Stimulated activated CD8-positive, alpha-beta memory T cell treated with anti-CD3 and anti-CD28 coated beads, Interleukin-12 subunit alpha, Interleukin-12 subunit beta, amount 100 ng/mL, for 4 hours (primary cell): ENCODE results near the gene CIROP.

Experiments
- DNase-seq: peaks from one replicate; pipeline ENCODE4 v3.0.0-alpha.2; 2020; ENCODE audit warnings: low read depth

CIROP gene, protein sequence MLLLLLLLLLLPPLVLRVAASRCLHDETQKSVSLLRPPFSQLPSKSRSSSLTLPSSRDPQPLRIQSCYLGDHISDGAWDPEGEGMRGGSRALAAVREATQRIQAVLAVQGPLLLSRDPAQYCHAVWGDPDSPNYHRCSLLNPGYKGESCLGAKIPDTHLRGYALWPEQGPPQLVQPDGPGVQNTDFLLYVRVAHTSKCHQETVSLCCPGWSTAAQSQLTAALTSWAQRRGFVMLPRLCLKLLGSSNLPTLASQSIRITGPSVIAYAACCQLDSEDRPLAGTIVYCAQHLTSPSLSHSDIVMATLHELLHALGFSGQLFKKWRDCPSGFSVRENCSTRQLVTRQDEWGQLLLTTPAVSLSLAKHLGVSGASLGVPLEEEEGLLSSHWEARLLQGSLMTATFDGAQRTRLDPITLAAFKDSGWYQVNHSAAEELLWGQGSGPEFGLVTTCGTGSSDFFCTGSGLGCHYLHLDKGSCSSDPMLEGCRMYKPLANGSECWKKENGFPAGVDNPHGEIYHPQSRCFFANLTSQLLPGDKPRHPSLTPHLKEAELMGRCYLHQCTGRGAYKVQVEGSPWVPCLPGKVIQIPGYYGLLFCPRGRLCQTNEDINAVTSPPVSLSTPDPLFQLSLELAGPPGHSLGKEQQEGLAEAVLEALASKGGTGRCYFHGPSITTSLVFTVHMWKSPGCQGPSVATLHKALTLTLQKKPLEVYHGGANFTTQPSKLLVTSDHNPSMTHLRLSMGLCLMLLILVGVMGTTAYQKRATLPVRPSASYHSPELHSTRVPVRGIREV

DNA sequence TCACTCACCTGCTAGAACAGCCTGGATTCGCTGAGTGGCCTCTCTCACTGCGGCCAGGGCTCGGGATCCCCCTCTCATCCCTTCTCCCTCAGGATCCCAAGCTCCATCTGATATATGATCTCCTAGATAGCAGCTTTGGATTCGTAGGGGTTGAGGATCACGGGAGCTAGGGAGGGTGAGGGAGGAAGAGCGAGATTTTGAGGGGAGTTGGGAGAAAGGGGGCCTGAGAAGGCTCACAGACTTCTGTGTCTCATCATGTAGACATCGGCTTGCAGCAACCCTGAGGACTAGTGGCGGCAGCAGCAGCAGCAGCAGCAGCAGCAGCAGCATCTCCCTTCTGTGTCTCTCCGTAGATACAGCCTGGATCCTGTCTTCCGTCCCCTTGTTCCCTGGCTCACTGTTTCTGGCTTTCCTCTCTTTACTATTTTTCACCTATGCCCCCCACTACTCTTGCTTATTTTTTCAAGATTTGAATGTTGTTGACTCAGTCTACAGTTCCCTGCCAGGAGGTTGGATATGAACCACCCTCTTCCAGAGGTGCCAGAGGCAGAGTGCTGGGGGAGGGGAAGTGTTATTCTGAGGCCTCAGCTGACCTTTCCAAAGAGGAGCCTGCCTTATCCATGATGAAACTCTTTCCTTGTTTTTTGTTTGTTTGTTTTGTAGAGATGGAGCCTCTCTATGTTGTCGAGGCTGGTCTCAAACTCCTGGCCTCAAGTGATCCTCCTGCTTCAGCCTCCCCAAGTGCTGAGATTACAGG, at the start of gene CIROP:
Gene CIROP (minus strand): TSS at position 399 of the 757 bp plus-strand sequence. CDS start 69 bp downstream, at position 330.
- no peak for DNase-seq

DNA sequence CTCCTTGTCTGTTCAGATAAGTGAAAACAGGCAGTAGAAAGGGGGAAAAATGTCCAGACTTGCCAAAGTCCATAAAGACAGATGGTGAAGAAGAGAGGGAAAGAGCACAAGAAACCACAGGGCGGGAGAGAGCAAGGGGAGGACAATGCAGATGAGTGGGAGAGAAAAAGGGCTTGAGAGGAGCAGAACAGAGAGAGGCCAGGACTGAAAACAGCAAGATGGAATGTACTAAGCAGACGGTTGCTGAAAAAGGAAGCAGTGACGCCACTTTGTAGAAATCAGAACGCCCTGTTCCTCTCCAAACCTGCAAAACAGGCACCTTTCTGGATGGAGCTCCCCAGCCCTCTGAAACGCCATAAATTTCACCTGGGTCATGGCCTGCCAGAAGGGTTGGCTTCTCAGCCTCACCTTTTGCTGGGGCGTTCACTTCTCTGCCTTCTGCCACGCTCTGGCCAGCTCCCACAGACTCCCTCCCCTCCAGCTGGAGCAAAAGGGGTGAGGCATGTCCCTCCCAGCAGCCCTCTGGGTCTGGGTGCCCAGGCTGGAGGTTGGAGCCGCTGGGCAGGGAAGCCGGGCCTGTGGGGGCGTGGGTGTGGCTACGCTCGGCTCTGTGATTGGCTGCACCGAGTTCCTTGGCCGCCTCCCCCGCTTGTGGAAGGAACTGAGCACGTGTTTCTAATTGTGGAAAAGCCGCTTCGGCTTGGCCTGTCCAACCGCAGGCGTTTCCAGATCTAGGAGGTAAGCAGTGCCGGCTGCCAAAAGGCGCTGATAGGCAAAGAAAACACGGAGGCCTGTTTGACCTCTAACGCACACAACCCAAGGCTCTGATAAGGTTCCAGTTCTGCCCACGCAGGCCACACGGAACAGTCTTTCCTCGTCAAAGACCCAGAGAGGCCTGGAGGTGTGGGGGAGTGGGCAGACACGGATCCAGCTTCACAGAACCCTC, 49.3 kb upstream of the CIROP start:
- no peak for DNase-seq

- DNase-seq: no peak
These were observed 46.6 kb upstream of the CIROP start for GRCh38 chr14:23151342-23151741.

- DNase-seq: no peak
These were observed 45.0 kb upstream of the CIROP start for GRCh38 chr14:23149745-23150144.

DNA sequence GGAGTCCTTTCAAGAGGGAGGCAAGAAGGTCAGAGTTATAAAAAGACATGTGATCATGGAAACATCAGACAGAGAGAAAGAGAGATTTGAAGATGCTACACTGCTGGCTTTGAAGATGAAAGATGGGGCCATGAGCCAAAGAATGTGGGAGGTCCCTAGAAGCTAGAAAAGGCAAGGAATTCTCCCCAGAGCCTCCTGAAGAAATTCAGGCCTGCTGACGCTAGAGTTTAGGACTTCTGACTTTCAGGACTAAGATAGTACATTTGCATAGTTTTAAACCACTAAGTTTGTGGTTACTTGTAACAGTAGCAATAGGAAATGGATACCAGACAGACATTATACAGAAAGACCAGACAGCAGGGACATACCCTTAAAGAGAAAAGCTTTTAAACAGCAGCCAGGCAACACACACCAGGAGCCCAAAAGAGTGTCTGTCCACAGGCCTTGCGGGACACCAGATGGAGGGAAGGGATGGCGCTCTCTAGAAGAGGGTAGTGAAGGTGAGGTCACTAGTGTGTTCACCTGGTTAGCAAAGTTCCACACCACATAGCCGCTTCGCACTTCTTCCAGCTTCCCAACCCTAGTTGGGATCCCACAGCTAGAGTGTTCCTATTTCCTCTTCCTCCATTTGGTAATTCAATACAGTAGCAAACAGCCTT, 43.9 kb upstream of the CIROP start:
- no peak for DNase-seq

GRCh38 chr14:23147676-23148075, 42.9 kb upstream of the CIROP start:
- DNase-seq: no peak

GRCh38 chr14:23146980-23147379, 42.2 kb upstream of the CIROP start:
- DNase-seq: no peak

- DNase-seq: no peak
These were observed 41.6 kb upstream of the CIROP start for GRCh38 chr14:23146351-23146910.

DNA sequence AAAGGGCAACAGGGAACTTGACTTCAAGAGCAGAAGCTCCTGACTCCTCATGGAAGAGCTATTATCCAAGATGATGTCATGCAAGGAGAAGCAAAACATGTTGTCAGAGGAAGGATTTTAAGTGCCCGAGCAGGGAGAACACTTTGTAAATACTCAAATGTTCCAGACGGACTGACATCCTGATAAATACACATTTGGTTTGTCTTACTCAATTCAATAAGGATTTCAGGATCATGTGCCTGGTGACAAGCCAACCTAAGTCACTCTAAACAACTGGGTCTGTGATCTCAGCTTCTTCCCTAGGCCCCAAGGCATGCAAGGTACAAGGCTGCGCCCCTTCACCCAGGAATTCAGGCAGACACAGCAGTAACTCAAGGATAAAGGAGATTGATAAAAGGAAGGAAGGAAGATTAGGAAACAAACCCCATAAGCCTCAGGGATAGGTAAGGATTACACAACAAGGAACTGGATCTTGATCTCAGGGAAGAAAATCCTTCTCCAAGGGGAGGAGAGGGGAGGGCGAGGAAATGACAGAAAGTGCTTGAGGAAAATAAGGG, 41.1 kb upstream of the CIROP start:
- DNase-seq: no peak

DNA sequence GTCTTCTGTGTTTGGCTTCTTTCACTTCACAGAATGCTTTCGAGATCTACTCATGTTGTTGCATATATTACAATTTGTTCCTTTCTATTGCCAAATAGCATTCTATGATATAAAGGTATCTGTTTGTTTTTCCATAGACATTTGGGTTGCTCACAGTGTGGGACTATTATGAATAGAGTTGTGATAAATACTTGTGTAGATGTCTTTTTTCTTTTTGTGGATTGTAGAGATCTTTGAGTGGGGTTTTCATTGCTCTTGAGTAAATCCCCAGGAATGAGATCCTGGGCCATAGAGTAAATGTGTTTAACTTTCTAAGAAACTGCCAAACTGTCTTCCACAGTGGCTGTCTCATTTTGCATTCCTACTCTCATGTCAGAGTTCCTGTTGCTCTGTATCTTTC, 39.1 kb upstream of the CIROP start:
- no peak for DNase-seq

DNA sequence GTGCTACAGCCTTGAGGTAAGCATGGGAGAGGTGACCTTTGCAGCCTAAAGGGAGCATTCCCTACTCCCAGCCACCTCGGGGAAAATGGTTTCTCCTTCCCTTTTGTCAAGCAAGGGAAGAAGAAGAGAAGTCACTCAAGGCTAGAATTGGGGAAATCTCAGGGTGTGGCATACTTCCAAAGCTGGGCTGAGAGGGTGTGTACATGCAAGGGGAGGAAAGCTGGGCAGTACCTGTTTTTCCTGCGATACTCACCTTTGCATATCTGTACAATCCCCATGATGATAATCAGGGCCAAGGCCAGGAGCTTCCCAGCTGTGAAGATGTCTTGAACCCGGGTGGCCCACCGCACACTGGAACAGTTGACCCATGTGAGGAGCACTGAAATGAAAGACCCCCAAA, 38.0 kb upstream of the CIROP start:
- DNase-seq: no peak

- DNase-seq: no peak
These were observed 37.1 kb upstream of the CIROP start for GRCh38 chr14:23141706-23142444.

GRCh38 chr14:23140371-23140770, 35.6 kb upstream of the CIROP start:
- no peak for DNase-seq

- DNase-seq: no peak
These were observed 35.1 kb upstream of the CIROP start for GRCh38 chr14:23139874-23140273.

DNA sequence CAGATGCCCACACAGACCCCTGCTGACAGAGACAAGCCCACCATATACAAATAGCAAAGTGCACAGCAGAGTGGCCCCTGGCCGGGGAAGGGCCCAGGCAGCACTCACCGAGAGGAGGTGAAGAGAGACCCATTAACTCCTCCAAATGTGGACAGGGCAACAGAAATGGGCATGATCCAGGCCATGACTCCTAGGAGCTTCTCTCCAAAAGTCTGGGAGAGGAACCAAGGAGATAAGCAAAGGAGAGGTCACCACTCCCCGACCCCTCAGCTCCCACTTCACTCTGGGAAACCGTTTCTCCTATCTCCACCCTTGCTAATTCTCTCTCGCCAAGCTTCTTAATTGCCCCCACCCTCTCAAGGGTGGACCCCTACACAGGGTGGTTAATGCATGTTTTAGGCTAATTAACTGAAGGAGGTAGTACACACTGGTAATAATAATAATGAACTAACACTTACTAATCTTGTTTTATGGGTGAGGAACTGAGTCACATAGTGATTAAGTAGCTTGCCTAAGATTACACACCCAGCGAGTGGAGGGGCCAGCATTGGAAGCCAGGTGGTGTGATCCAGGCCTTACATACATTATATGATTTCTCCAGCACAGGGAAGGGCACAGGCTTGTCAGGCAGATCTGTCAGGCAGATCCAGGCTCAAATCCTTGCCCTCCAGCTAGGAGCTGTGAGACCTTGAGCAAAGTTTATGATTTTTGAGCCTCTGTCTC, 33.2 kb upstream of the CIROP start:
- DNase-seq: no peak

DNA sequence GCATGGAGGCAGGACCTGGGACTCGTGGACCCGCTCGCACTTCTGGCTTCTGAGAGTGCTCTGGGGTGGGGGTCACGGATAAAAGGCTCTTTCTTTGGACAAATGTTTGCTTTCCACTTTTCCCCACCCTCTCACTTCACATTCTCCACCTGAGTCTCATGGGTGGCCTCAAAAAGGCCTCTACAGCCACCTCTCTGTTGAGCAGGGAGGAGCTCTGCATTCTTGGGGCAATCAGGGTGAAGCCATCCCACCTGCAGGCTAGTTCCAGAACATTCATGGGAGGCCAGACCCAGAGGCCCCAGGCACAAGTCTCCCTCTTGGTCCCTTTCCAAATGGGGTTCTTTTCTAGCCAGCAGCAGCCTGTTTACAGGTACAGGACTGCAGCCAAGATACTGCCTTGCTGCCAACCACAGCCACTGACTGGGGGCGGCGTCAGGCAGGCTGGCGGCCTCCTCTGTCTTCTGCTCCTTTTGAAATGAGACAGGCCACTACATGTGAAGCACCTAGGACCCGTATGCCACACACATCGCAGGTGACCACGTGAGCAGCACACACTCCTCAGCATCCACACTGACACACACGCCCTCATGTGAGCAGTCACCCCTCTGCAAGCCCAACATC, 32.5 kb upstream of the CIROP start:
- no peak for DNase-seq

DNA sequence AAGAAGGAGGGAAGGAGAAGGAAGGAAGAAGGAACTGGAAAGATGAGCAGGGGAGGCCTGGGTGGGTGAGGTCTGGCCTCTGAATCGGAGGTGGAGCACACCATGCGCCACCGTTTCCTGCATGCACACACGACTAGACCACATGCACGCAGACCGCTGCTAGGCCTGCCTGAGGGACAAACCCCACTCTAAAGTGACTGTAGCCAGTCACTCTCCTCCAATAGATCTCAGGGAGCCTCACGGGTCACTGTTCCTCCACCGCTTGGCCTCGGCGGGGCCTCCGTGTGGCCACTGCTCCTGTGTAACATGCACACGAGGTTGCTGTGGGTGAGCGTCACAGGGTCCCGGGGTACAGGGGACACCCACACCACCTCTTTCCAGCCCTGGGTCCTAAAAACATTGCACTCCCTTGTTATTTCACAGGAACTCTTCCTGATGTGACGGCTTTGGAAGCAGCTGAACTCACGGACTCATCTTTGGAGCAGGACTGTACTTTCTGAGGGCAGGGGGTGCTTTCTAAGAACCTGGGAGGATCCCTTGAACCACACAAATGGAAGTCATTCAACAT, 31.9 kb upstream of the CIROP start:
- DNase-seq: no peak

- no peak for DNase-seq
These were observed 28.2 kb upstream of the CIROP start for GRCh38 chr14:23132970-23133369.
